ENCODE measurements around the gene CD82. TPM values are rescaled to one million over a fixed set of nuclear protein-coding genes. Genes with fewer than 3 reads are reported as not detected.
"Not testable (repeated sequence)": the region's sequence is repeated elsewhere in the genome, so short reads cannot be mapped to it uniquely, and the experiment has no call there.

Gene CD82
- total and polyA plus RNA-seq, 9 donors = 25.8 to 108 (median 69.6) TPM

DNA sequence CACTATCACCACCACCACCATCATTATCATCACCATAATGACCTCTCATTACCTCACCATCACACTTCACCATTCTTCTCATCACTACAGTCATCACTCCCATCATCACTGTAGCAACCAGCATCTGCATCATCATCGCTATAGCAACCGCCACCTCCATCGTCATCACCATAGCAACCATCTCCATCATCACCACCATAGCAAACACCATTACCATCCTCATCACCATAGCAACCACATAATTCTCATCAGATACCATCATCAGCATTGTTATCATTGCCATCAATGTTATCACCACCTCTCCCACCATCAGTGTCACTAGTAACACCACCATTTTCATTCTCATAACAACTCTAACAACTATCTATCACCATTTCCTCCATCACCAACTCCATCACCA is 23.1 kb upstream of the CD82 start:
- Histone ChIP-seq H3K4me1 (ENCODE audit: control insufficient read depth, insufficient read depth, low read length) (peaks cover 7% of the 10 kb centered on the region), H3K9me3 (replicated peaks; ENCODE audit: control insufficient read depth, low read depth, low read length) (peaks cover 2% of the 10 kb centered on the region), H3K27me3 (ENCODE audit: control insufficient read depth, insufficient read depth, low read length) (no peaks in the 10 kb centered on the region), H3K27ac (ENCODE audit: low read length) (no peak overlapping the region), H3K4me3 (ENCODE audit: low read length) (no peak overlapping the region), H3K36me3 (ENCODE audit: control insufficient read depth, insufficient read depth, low read length) (no peaks in the 10 kb centered on the region)
- 97% methylated on average over 3 of the region's 3 CpGs for WGBS (ENCODE audit: insufficient coverage)
- no peak for DNase-seq

DNA sequence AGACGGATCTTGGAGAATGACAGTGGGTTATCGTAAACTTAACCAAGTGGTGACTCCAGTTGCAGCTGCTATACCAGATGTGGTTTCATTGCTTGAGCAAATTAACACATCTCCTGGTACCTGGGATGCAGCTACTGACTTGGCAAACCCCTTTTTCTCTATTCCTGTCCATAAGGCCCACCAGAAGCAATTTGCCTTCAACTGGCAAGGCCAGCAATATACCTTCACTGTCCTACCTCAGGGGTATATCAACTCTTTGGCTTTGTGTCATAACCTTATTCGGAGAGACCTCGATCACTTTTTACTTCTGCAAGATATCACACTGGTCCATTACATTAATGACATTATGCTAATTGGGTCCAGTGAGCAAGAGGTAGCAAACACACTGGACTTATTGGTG is 18.5 kb upstream of the CD82 start:
- no CpG with 5 or more reads among the region's 4 CpGs for WGBS (ENCODE audit: insufficient coverage)
- not testable (repeated sequence) for DNase-seq

DNA sequence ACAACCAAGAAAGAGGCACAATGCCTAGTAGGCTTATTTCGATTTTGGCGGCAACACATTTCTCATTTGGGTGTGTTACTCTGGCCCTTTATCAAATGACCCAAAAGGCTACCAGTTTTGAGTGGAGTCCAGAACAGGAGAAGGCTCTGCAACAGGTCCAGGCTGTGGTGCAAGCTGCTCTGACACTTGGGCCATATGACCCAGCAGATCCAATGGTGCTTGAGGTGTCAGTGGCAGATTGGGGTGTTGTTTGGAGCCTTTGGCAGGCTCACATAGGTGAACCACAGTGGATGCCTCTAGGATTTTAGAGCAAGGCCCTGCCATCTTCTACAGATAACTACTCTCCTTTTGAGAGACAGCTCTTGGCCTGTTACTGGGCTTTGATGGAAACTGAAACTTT is 17.9 kb upstream of the CD82 start:
- not testable (repeated sequence) for H3K9me3 ChIP-seq (replicated peaks; ENCODE audit: control insufficient read depth, low read depth, low read length); H3K4me1 ChIP-seq (ENCODE audit: control insufficient read depth, insufficient read depth, low read length); H3K27ac ChIP-seq (ENCODE audit: low read length); H3K27me3 ChIP-seq (ENCODE audit: control insufficient read depth, insufficient read depth, low read length); H3K36me3 ChIP-seq (ENCODE audit: control insufficient read depth, insufficient read depth, low read length); DNase-seq; H3K4me3 ChIP-seq (ENCODE audit: low read length)
- WGBS (ENCODE audit: insufficient coverage) = no CpG with 5 or more reads among the region's 2 CpGs

More for the DNA sequence above, 18.5 kb upstream of the CD82 start:
- H3K9me3 ChIP-seq (replicated peaks; ENCODE audit: control insufficient read depth, low read depth, low read length); H3K27me3 ChIP-seq (ENCODE audit: control insufficient read depth, insufficient read depth, low read length); H3K27ac ChIP-seq (ENCODE audit: low read length); H3K4me1 ChIP-seq (ENCODE audit: control insufficient read depth, insufficient read depth, low read length); H3K4me3 ChIP-seq (ENCODE audit: low read length); H3K36me3 ChIP-seq (ENCODE audit: control insufficient read depth, insufficient read depth, low read length): not testable (repeated sequence)

DNA sequence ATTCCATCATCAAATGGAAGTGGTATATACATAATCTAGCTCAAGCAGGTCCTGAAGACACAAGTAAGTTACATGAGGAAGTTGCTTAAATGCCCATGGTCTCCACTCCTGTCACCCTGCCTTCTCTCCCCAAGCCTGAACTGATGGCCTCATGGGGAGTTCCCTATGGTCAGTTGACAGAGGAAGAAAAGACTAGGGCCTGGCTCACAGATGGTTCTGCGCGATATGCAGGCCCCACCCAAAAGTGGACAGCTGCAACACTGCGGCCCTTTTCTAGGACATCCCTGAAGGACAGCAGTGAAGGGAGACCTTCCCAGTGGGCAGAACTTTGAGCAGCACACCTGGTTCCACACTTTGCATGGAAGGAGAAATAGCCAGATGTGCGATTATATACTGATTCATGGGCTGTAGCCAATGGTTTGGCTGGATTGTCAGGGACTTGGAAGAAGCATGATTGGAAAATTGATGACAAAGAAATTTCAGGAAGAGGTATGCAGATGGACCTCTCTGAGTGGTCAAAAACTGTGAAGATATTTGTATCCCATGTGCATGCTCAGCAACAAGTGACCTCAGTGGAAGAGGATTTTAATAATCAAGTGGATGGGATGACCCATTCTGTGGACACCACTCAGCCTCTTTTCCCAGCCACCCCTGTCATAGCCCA is 17.3 kb upstream of the CD82 start:
- Histone ChIP-seq H3K27ac (ENCODE audit: low read length) (no peak overlapping the region), H3K36me3 (ENCODE audit: control insufficient read depth, insufficient read depth, low read length) (no peaks in the 10 kb centered on the region), H3K9me3 (replicated peaks; ENCODE audit: control insufficient read depth, low read depth, low read length) (peaks cover 2% of the 10 kb centered on the region), H3K4me1 (ENCODE audit: control insufficient read depth, insufficient read depth, low read length) (no peaks in the 10 kb centered on the region), H3K4me3 (ENCODE audit: low read length) (no peak overlapping the region), H3K27me3 (ENCODE audit: control insufficient read depth, insufficient read depth, low read length) (no peaks in the 10 kb centered on the region)
- 82% methylated on average over 4 of the region's 4 CpGs for WGBS (ENCODE audit: insufficient coverage)
- DNase-seq = no peak

DNA sequence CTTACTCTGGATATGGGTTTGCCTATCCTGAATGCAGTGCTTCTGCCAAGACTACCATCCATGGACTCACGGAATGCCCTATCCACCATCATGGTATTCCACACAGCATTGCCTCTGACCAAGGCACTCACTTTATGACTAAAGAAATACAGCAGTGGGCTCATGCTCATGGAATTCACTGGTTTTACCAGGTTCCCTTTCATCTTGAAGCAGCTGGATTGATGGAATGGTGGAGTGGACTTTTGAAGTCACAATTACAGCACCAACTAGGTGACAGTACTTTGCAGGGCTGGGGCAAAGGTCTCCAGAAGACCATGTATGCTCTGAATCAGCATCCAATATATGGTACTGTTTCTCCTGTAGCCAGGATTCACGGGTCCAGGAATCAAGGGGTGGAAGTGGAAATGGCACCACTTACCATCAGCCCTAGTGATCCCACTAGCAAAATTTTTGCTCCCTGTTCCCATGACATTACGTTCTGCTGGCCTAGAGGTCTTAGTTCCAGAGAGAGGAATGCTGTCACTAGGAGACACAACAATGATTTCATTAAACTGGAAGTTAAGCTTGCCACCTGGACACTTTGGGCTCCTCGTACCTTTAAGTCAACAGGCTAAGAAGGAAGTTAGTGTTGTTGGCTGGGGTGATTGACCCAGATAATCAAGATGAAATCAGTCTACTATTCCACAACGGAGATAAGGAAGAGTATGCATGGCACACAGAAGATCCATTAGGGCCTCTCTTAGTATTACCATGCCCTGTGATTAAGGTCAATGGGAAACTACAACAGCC is 16.3 kb upstream of the CD82 start:
- not testable (repeated sequence) for H3K4me1 ChIP-seq (ENCODE audit: control insufficient read depth, insufficient read depth, low read length); H3K27ac ChIP-seq (ENCODE audit: low read length)

DNA sequence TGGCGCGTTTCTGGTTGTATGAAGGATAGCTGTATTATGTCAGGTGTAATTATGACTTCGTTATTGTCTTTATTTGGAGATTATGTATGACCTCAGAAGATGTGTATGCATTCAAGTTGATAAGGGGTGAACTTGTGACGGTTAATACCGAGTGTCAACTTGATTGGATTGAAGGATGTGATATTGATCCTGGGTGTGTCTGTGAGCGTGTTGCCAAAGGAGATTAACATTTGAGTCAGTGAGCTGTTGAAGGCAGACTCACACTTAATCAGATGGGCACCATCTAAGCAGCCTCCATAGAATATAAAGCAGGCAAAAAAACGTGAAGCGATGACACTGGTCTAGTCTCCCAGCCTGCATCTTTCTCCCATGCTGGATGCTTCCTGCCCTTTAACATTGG is 15.3 kb upstream of the CD82 start:
- no peaks in the 10 kb centered on the region for H3K36me3 ChIP-seq (ENCODE audit: control insufficient read depth, insufficient read depth, low read length)
- no peak for DNase-seq
- H3K27ac ChIP-seq (ENCODE audit: low read length) = no peak overlapping the region
- no peaks in the 10 kb centered on the region for H3K27me3 ChIP-seq (ENCODE audit: control insufficient read depth, insufficient read depth, low read length)
- H3K4me1 ChIP-seq (ENCODE audit: control insufficient read depth, insufficient read depth, low read length) = peaks cover under 1% of the 10 kb centered on the region
- H3K4me3 ChIP-seq (ENCODE audit: low read length) = no peak overlapping the region
- 76% methylated on average over 7 of the region's 8 CpGs for WGBS (ENCODE audit: insufficient coverage)
- H3K9me3 ChIP-seq (replicated peaks; ENCODE audit: control insufficient read depth, low read depth, low read length) = peaks cover 2% of the 10 kb centered on the region

More for the DNA sequence above, 16.3 kb upstream of the CD82 start:
- DNase-seq; H3K36me3 ChIP-seq (ENCODE audit: control insufficient read depth, insufficient read depth, low read length); H3K4me3 ChIP-seq (ENCODE audit: low read length); H3K9me3 ChIP-seq (replicated peaks; ENCODE audit: control insufficient read depth, low read depth, low read length); H3K27me3 ChIP-seq (ENCODE audit: control insufficient read depth, insufficient read depth, low read length): not testable (repeated sequence)
- WGBS (ENCODE audit: insufficient coverage) = 80% methylated on average over 1 of the region's 5 CpGs

DNA sequence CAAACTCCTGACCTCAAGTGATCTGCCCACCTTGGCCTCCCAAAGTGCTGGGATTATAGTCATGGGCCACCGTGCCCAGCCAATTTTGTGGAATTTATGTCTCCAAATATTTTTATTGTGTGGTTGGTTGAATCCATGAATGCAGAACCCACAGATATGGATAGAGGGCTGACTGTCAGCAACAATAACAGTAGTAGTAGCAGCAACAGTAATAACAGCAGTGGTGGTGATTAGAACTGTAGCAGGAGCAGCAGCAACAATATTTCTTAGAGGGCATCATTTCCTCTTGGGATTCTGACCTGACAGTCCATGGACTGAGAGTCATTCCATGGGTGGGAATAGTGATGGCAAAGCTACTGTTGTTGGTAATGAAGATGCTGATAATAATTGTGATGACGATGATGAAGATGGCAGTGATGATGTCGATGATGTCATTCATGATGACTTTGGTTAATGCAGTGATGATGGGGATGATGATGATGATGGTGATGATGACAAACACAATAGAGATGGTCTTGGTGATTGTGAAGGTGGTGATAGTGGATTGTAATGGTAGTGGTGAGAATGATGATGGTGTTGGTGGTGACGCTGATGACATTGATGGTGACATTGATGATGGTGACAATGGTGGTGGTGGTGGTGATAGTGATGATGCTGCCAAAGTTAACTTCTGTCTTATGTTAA is 13.9 kb upstream of the CD82 start:
- no peak overlapping the region for H3K27ac ChIP-seq (ENCODE audit: low read length)
- WGBS (ENCODE audit: insufficient coverage) = 100% methylated on average over 3 of the region's 4 CpGs
- no peaks in the 10 kb centered on the region for H3K27me3 ChIP-seq (ENCODE audit: control insufficient read depth, insufficient read depth, low read length)
- H3K9me3 ChIP-seq (replicated peaks; ENCODE audit: control insufficient read depth, low read depth, low read length) = no peaks in the 10 kb centered on the region
- H3K4me3 ChIP-seq (ENCODE audit: low read length) = no peak overlapping the region
- H3K4me1 ChIP-seq (ENCODE audit: control insufficient read depth, insufficient read depth, low read length) = peaks cover 5% of the 10 kb centered on the region
- H3K36me3 ChIP-seq (ENCODE audit: control insufficient read depth, insufficient read depth, low read length) = no peaks in the 10 kb centered on the region
- no peak for DNase-seq

DNA sequence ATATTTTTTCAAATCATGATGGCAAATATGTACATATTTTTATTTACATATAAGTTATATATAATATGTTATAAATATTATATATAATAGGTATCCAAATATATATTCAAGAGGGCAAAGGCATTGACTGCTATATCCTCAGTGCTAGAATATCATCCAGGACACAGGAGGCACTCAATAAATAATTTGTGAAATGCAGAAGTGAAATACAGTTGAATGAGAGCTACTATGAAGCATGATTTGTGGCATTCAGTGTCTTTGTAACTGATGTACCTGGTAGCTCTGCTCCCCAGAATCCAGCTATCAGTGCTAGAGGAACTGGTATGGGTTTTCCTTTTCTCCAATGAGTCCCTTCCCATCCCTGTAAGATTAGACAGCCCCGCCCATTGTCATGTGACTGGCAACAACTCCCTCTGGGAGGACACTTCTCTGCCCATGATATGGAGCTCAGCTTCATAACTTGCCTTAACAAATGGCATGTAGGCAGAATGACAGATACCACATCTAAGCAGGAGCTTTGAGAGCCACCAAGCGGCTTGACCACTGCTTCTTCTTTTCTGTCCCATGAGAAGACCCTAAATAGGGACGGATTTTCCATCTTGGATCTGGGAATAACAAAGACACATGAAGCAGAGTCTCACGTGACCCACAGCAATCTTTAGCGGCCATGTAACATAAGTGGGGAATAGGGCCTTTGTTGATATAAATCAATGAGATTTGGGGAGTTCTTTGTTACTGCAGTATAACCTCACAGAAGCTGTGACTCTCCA is 10.2 kb upstream of the CD82 start:
- no peaks in the 10 kb centered on the region for H3K36me3 ChIP-seq (ENCODE audit: control insufficient read depth, insufficient read depth, low read length)
- peaks cover 15% of the 10 kb centered on the region for H3K4me1 ChIP-seq (ENCODE audit: control insufficient read depth, insufficient read depth, low read length)
- H3K27me3 ChIP-seq (ENCODE audit: control insufficient read depth, insufficient read depth, low read length) = no peaks in the 10 kb centered on the region
- no peak for DNase-seq
- no peak overlapping the region for H3K4me3 ChIP-seq (ENCODE audit: low read length)
- WGBS (ENCODE audit: insufficient coverage) = 83% methylated on average over 2 of the region's 5 CpGs
- H3K27ac ChIP-seq (ENCODE audit: low read length) = no peak overlapping the region
- no peaks in the 10 kb centered on the region for H3K9me3 ChIP-seq (replicated peaks; ENCODE audit: control insufficient read depth, low read depth, low read length)

DNA sequence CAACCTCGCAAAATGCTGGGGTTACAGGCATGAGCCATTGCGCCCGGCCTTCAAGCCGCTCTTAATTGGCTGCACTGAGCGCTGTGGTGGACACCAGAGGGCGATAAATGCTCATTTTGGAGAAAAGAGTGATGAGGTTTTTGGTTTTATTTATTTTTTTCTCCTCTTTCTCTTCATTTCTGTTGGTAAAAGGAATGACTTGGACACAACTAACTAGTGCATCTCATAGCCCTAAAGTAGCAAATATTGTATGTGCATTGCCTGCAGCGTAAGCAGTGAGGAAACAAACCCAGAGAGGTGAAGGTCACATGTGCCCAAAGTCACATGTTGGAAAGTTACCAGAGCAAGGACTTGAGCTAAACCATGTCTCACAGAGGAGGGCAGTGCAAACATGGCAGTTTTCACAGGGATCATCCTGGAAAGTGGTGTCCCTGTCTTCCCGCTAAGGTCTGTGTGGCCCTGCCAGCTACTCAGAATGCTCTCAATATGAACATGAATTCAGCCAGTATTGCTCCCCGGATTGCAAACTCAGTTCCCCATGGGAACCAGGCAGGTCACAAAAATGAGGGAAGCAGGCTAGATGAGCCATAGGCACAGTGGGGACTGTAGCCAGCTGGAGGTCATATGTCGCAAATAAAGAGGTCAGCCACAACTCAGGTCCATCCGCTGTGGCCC is 8.6 kb upstream of the CD82 start:
- no peaks in the 10 kb centered on the region for H3K27me3 ChIP-seq (ENCODE audit: control insufficient read depth, insufficient read depth, low read length)
- no peaks in the 10 kb centered on the region for H3K9me3 ChIP-seq (replicated peaks; ENCODE audit: control insufficient read depth, low read depth, low read length)
- peak; percentile 81 for DNase-seq
- H3K36me3 ChIP-seq (ENCODE audit: control insufficient read depth, insufficient read depth, low read length) = no peaks in the 10 kb centered on the region
- H3K4me3 ChIP-seq (ENCODE audit: low read length) = no peak overlapping the region
- H3K27ac ChIP-seq (ENCODE audit: low read length) = no peak overlapping the region
- H3K4me1 ChIP-seq (ENCODE audit: control insufficient read depth, insufficient read depth, low read length) = peaks cover 15% of the 10 kb centered on the region
- 35% methylated on average over 9 of the region's 11 CpGs for WGBS (ENCODE audit: insufficient coverage)

Measured in muscle of leg (tissue), 11 donors.